GM12892 (cell line): ENCODE data around the gene NEGR1.

Experiments
- POLR2A ChIP-seq: IDR thresholded peaks from 2 replicates; pipeline ENCODE4 v1.6.1; 2011; ENCODE audit warnings: low read depth, low read length, control low read depth
- POLR2AphosphoS5 ChIP-seq: IDR thresholded peaks from 2 replicates; pipeline ENCODE4 v1.6.1; 2011; ENCODE audit warnings: low read depth, low read length, control low read depth

GRCh38 chr1:71593523-71593922 is 688.8 kb downstream of the NEGR1 start:
- no peak for TF ChIP-seq POLR2AphosphoS5
- no peak for TF ChIP-seq POLR2A
